ENCODE data around the gene PIP5K1B. TPM values are rescaled to one million over a fixed set of nuclear protein-coding genes. Genes with fewer than 3 reads are reported as not detected.

Gene PIP5K1B
- total and polyA plus RNA-seq, 2 experiments from 2014 or later: 1.3 to 2.8 TPM

- peaks cover 7% of the 10 kb centered on the region for H3K27me3 Mint-ChIP-seq (ENCODE audit: insufficient read depth, low read depth, poor library complexity)
- H3K79me2 ChIP-seq (replicated peaks; ENCODE audit: insufficient read depth): peaks cover 53% of the 10 kb centered on the region
- peak overlapping the region; percentile 72; the same call in 1 of the 2 replicates for H3K27ac ChIP-seq (ENCODE audit: low read depth)
- no peaks in the 10 kb centered on the region; the same call in 1 of the 2 replicates for H4K20me1 ChIP-seq (replicated peaks; ENCODE audit: insufficient read depth)
- H3K4me2 ChIP-seq: peak overlapping the region; percentile 98
- peak overlapping the region; percentile 80; the same call in 1 of the 2 replicates for H3K27ac Mint-ChIP-seq
- peak; percentile 21 for ATAC-seq
- no peaks in the 10 kb centered on the region for H3K27me3 ChIP-seq (ENCODE audit: insufficient read depth)
- peak overlapping the region; percentile 97 for H3K4me3 Mint-ChIP-seq
- DNase-seq (ENCODE audit: low spot score): peak; percentile 38
- TF ChIP-seq ZNF114 (CRISPR knock-in tag; IDR thresholded peaks at IDR 0.05) (no peak), ETS1 (IDR thresholded peaks at IDR 0.05) (no peak), EZH2phosphoT487 (IDR thresholded peaks at IDR 0.05; ENCODE audit: unreplicated experiment) (no peak), CREB1 (CRISPR knock-in tag; IDR thresholded peaks at IDR 0.05; ENCODE audit: low read depth) (no peak), POLR2AphosphoS5 (IDR thresholded peaks at IDR 0.05; ENCODE audit: low read depth) (no peak), CTCF (conservative IDR thresholded peaks at IDR 0.05; ENCODE audit: low read depth in 2 of 2) (no peak), NANOG (IDR thresholded peaks at IDR 0.05; ENCODE audit: borderline replicate concordance) (no peak), STAT1 (IDR thresholded peaks at IDR 0.05; ENCODE audit: unreplicated experiment) (no peak), ZNF331 (CRISPR knock-in tag; IDR thresholded peaks at IDR 0.05; ENCODE audit: low read depth) (no peak), EZH2 (IDR thresholded peaks at IDR 0.05; ENCODE audit: low read depth, unreplicated experiment) (no peak), JUNB (IDR thresholded peaks at IDR 0.05; ENCODE audit: unreplicated experiment) (no peak), ZNF462 (CRISPR knock-in tag; IDR thresholded peaks at IDR 0.05) (no peak), REST (IDR thresholded peaks at IDR 0.05; ENCODE audit: unreplicated experiment) (no peak)
- peaks cover 8% of the 10 kb centered on the region for H3K4me1 ChIP-seq (ENCODE audit: insufficient read depth)
- H3K9me3 Mint-ChIP-seq: no peaks in the 10 kb centered on the region
- H3K36me3 ChIP-seq (ENCODE audit: insufficient read depth): no peaks in the 10 kb centered on the region
- H3K4me3 ChIP-seq: peak overlapping the region; percentile 96
- no peaks in the 10 kb centered on the region for H3K9me2 ChIP-seq (ENCODE audit: insufficient read depth)
- peaks cover 8% of the 10 kb centered on the region; the same call in 1 of the 2 replicates for H3F3A ChIP-seq (replicated peaks; ENCODE audit: low read depth)
- H3K4me1 Mint-ChIP-seq: peaks cover 10% of the 10 kb centered on the region
- H3K36me3 Mint-ChIP-seq (ENCODE audit: low read depth): peaks cover 8% of the 10 kb centered on the region; the same call in 2 of the 3 replicates
- H2AFZ ChIP-seq: peak overlapping the region; percentile 95; the same call in 1 of the 2 replicates
These were observed 331.3 kb downstream of the PIP5K1B start for GRCh38 chr9:69036309-69036708.

Data from GM23338 (cell line).